HepG2 (cell line): Measurements from ENCODE around the gene RAPGEF2. TPM values are rescaled to one million over a fixed set of nuclear protein-coding genes. Genes with fewer than 3 reads are reported as not detected.

Experiments used
- FOXA3 ChIP-seq: IDR thresholded peaks from 2 replicates; pipeline ENCODE4 v1.6.1; 2016; ENCODE audit warnings: missing genetic modification reagents, missing compliant biosample characterization
- GATAD2A ChIP-seq: IDR thresholded peaks from 2 replicates; pipeline ENCODE4 v1.6.1; 2016
- GMEB2 ChIP-seq: IDR thresholded peaks from 2 replicates; pipeline ENCODE4 v1.6.1; 2016; ENCODE audit warnings: missing biosample characterization, missing genetic modification reagents, low read depth
- KLF6 ChIP-seq: IDR thresholded peaks from 2 replicates; pipeline ENCODE4 v1.8.0; 2016; ENCODE audit warnings: missing biosample characterization, missing genetic modification reagents
- NCOA2 ChIP-seq: sonication (generic); formaldehyde crosslinking; IDR thresholded peaks from 2 replicates; pipeline ENCODE4 v1.8.0; 2022; ENCODE audit warnings: inconsistent platforms
- POGZ ChIP-seq: sonication (generic); formaldehyde crosslinking; IDR thresholded peaks from 2 replicates; pipeline ENCODE4 v1.4.0; 2020; ENCODE audit warnings: mild to moderate bottlenecking, missing genetic modification reagents
- RORA ChIP-seq: sonication (generic); formaldehyde crosslinking; IDR thresholded peaks from 2 replicates; pipeline ENCODE4 v1.5.0; 2020; ENCODE audit warnings: mild to moderate bottlenecking, missing genetic modification reagents, moderate library complexity
- SALL2 ChIP-seq: sonication (generic); formaldehyde crosslinking; IDR thresholded peaks from 2 replicates; pipeline ENCODE4 v1.8.1; 2023; ENCODE audit warnings: mild to moderate bottlenecking, missing genetic modification reagents, inconsistent platforms
- SAP130 ChIP-seq: IDR thresholded peaks from 2 replicates; pipeline ENCODE4 v1.6.1; 2016; ENCODE audit warnings: low read depth
- SRSF4 ChIP-seq: fragments of 200-400 bp; formaldehyde crosslinking; IDR thresholded peaks from one replicate; pipeline ENCODE4 v1.6.1; 2018; ENCODE audit warnings: mild to moderate bottlenecking, low read depth, low read length, moderate library complexity; ENCODE audit not compliant: poor library complexity, severe bottlenecking
- SRY ChIP-seq: sonication (generic); formaldehyde crosslinking; IDR thresholded peaks from 2 replicates; pipeline ENCODE4 v1.8.0; 2022; ENCODE audit warnings: mild to moderate bottlenecking, missing genetic modification reagents
- TEAD3 ChIP-seq: optimal IDR thresholded peaks from 2 replicates; pipeline ENCODE3; 2016; ENCODE audit warnings: borderline replicate concordance
- ZFP41 ChIP-seq: sonication (generic); formaldehyde crosslinking; IDR thresholded peaks from 2 replicates; pipeline ENCODE4 v1.4.0; 2020; ENCODE audit warnings: mild to moderate bottlenecking, missing genetic modification reagents, borderline replicate concordance
- ZFX ChIP-seq: sonication (generic); formaldehyde crosslinking; IDR thresholded peaks from 2 replicates; pipeline ENCODE4 v1.4.0; 2020; ENCODE audit warnings: mild to moderate bottlenecking, low read depth, missing genetic modification reagents, moderate library complexity
- ZNF12 ChIP-seq: sonication (generic); formaldehyde crosslinking; IDR thresholded peaks from 2 replicates; pipeline ENCODE4 v1.5.0; 2020; ENCODE audit warnings: missing genetic modification reagents
- ZNF292 ChIP-seq: sonication (generic); formaldehyde crosslinking; IDR thresholded peaks from 2 replicates; pipeline ENCODE4 v1.8.1; 2022; ENCODE audit warnings: mild to moderate bottlenecking, low read depth, missing genetic modification reagents, borderline replicate concordance
- ZNF335 ChIP-seq: sonication (generic); formaldehyde crosslinking; IDR thresholded peaks from 2 replicates; pipeline ENCODE4 v1.4.0; 2020; ENCODE audit warnings: missing genetic modification reagents
- ZNF382 ChIP-seq: sonication (generic); formaldehyde crosslinking; IDR thresholded peaks from 2 replicates; pipeline ENCODE4 v1.5.0; 2020; ENCODE audit warnings: missing genetic modification reagents, mild to moderate bottlenecking, borderline replicate concordance
- ZNF530 ChIP-seq: sonication (generic); formaldehyde crosslinking; IDR thresholded peaks from 2 replicates; pipeline ENCODE4 v1.5.0; 2020; ENCODE audit warnings: low read depth, mild to moderate bottlenecking, missing genetic modification reagents
- polyA plus RNA-seq, 8 experiments: library from polyadenylated mRNA; depleted of rRNA in 3 of 8; stranded (reverse) in 7 of 8; unstranded in 1 of 8; fragments of >200 nt; fragmentation: Illumina TruSeq in 4 of 8; extraction: Trizol in 4 of 8; gene quantifications; 2 replicates each; pipeline versions ENCODE4 v1.2.1 to v1.2.3, GENCODE V29; 2011 to 2016; ENCODE audit warnings: low read depth in 4 of 8, missing spikeins in 1 of 8, mixed read lengths in 1 of 8; ENCODE audit not compliant: insufficient read depth in 1 of 8
- total RNA-seq, 5 experiments: library from RNA; depleted of rRNA; stranded (reverse); fragments of >200 nt; fragmentation: Illumina TruSeq; extraction: Trizol; gene quantifications; 2 replicates each; pipeline ENCODE4 v1.2.3, GENCODE V29; 2016; ENCODE audit warnings: low read depth in 1 of 5
- TF ChIP-seq, protein P1 (sequence below): IDR thresholded peaks from 2 replicates; pipeline ENCODE4 v1.6.1; 2018; ENCODE audit warnings: missing genetic modification reagents
- TF ChIP-seq, protein P2 (sequence below): sonication (generic); formaldehyde crosslinking; conservative IDR thresholded peaks from 2 replicates; pipeline ENCODE4 v1.4.0; 2020; ENCODE audit warnings: missing genetic modification reagents
- TF ChIP-seq, protein P3 (sequence below): sonication (generic); formaldehyde crosslinking; conservative IDR thresholded peaks from 2 replicates; pipeline ENCODE4 v1.5.0; 2020; ENCODE audit warnings: missing genetic modification reagents

The RAPGEF2 gene
- total and polyA plus RNA-seq, 2 of the 13 experiments (the other 11 are each of a cell fraction or from before 2014, with no cell fraction given) = 19.2 to 23.0 TPM

GRCh38 chr4:159105761-159106243 lies 2.9 kb downstream of the RAPGEF2 start (continued):
- TF ChIP-seq, protein P1, sequence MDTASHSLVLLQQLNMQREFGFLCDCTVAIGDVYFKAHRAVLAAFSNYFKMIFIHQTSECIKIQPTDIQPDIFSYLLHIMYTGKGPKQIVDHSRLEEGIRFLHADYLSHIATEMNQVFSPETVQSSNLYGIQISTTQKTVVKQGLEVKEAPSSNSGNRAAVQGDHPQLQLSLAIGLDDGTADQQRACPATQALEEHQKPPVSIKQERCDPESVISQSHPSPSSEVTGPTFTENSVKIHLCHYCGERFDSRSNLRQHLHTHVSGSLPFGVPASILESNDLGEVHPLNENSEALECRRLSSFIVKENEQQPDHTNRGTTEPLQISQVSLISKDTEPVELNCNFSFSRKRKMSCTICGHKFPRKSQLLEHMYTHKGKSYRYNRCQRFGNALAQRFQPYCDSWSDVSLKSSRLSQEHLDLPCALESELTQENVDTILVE (CRISPR knock-in tag) = no peak
- TF ChIP-seq NCOA2 (peak; percentile 53; the same call in 1 of the 2 replicates), TEAD3 (CRISPR knock-in tag) (peak; percentile 64), SALL2 (CRISPR knock-in tag) (no peak), SRSF4 (no peak), RORA (no peak), ZNF382 (CRISPR knock-in tag) (no peak), ZFP41 (no peak), KLF6 (CRISPR knock-in tag) (no peak), ZNF335 (no peak), POGZ (CRISPR knock-in tag) (no peak), SRY (CRISPR knock-in tag) (no peak), ZNF292 (CRISPR knock-in tag) (no peak), GATAD2A (CRISPR knock-in tag) (peak; percentile 37; the same call in 1 of the 2 replicates), ZNF530 (CRISPR knock-in tag) (no peak), ZNF12 (CRISPR knock-in tag) (no peak), FOXA3 (CRISPR knock-in tag) (peak; percentile 50; the same call in 1 of the 2 replicates), ZFX (CRISPR knock-in tag) (0 out of 2 replicates have a peak, but pooled peaks have one; percentile 26), SAP130 (CRISPR knock-in tag) (peak; percentile 51), GMEB2 (no peak)
- TF ChIP-seq, protein P2, sequence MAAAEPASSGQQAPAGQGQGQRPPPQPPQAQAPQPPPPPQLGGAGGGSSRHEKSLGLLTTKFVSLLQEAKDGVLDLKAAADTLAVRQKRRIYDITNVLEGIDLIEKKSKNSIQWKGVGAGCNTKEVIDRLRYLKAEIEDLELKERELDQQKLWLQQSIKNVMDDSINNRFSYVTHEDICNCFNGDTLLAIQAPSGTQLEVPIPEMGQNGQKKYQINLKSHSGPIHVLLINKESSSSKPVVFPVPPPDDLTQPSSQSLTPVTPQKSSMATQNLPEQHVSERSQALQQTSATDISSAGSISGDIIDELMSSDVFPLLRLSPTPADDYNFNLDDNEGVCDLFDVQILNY (CRISPR knock-in tag) = no peak
- TF ChIP-seq, protein P3, sequence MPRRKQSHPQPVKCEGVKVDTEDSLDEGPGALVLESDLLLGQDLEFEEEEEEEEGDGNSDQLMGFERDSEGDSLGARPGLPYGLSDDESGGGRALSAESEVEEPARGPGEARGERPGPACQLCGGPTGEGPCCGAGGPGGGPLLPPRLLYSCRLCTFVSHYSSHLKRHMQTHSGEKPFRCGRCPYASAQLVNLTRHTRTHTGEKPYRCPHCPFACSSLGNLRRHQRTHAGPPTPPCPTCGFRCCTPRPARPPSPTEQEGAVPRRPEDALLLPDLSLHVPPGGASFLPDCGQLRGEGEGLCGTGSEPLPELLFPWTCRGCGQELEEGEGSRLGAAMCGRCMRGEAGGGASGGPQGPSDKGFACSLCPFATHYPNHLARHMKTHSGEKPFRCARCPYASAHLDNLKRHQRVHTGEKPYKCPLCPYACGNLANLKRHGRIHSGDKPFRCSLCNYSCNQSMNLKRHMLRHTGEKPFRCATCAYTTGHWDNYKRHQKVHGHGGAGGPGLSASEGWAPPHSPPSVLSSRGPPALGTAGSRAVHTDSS (CRISPR knock-in tag) = no peak
